ENCODE data around the gene DIP2C.

DNA sequence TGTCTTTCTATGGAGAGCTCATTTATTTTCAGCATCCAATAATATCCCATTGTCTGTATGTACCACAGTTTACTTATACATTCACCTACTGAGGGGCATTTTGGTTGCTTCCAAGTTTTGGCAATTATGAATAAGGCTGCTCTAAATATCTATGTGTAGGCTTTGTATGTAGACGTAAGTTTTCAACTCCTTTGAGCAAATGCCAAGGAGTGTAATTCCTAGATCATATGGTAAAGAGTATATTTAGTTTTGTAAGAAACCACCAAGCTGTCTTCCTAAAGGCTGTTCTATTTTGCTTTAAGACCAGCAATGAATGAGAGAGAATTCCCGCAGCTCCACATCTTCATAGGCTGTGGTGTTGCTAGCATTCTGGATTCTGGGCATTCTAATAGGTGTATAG, 259.8 kb downstream of the DIP2C start:
- TF ChIP-seq CTCF (IDR thresholded peaks at IDR 0.05) (no peak), POLR2AphosphoS5 (IDR thresholded peaks at IDR 0.05; ENCODE audit: insufficient read depth in 1 of 2, low read depth in 1 of 2) (no peak), POLR2A (IDR thresholded peaks at IDR 0.05) (no peak)
